ENCODE data around the gene PTPRD. TPM values are rescaled to one million over a fixed set of nuclear protein-coding genes. Genes with fewer than 3 reads are reported as not detected.

PTPRD gene
- total and polyA plus RNA-seq, 9 donors: 16.2 to 231 (median 85.8) TPM

- 80 to 90% (median 90%) methylated on average over 4 of the region's 4 CpGs for WGBS, 3 donors
- H3K36me3 ChIP-seq: no peaks in the 10 kb centered on the region
- H3K9me3 ChIP-seq: no peaks in the 10 kb centered on the region
- no peak for DNase-seq
- H3K4me1 ChIP-seq (ENCODE audit: insufficient read depth): no peaks in the 10 kb centered on the region
- H3K27ac ChIP-seq: peak overlapping the region in 1 of 2 donors; percentile 13
- intact Hi-C loops (cut with DNase I): no loop called here
- no peak for TF ChIP-seq CTCF (IDR thresholded peaks at IDR 0.05)
- TF ChIP-seq EP300 (IDR thresholded peaks at IDR 0.05): no peak
- TF ChIP-seq POLR2A (IDR thresholded peaks at IDR 0.05): no peak
- no peak overlapping the region for H3K4me3 ChIP-seq
- no peaks in the 10 kb centered on the region for H3K27me3 ChIP-seq
Measured at GRCh38 chr9:8694983-8695588, 1917.7 kb downstream of the PTPRD start.

GRCh38 chr9:8693464-8693863 lies 1919.3 kb downstream of the PTPRD start:
- intact Hi-C loops (cut with DNase I): no loop called here
- Histone ChIP-seq H3K27ac (no peak overlapping the region), H3K4me1 (ENCODE audit: insufficient read depth) (no peaks in the 10 kb centered on the region), H3K4me3 (no peak overlapping the region), H3K27me3 (no peaks in the 10 kb centered on the region), H3K36me3 (no peaks in the 10 kb centered on the region), H3K9me3 (no peaks in the 10 kb centered on the region)
- no peak for DNase-seq
- 87 to 92% (median 90%) methylated on average over 6 of the region's 6 CpGs for WGBS, 3 donors
- no peak for TF ChIP-seq POLR2A (IDR thresholded peaks at IDR 0.05)
- TF ChIP-seq CTCF (IDR thresholded peaks at IDR 0.05): no peak
- TF ChIP-seq EP300 (IDR thresholded peaks at IDR 0.05): no peak

GRCh38 chr9:8686516-8686915 lies 1926.3 kb downstream of the PTPRD start:
- Histone ChIP-seq H3K9me3 (no peaks in the 10 kb centered on the region), H3K27ac (no peak overlapping the region), H3K4me3 (no peak overlapping the region), H3K27me3 (no peaks in the 10 kb centered on the region), H3K36me3 (no peaks in the 10 kb centered on the region), H3K4me1 (ENCODE audit: insufficient read depth) (no peaks in the 10 kb centered on the region)
- WGBS, 3 donors: 73 to 77% (median 73%) methylated on average over 2 of the region's 2 CpGs
- no peak for DNase-seq
- TF ChIP-seq EP300 (IDR thresholded peaks at IDR 0.05) (no peak), POLR2A (IDR thresholded peaks at IDR 0.05) (no peak), CTCF (IDR thresholded peaks at IDR 0.05) (no peak)
- intact Hi-C loops (cut with DNase I): no loop called here

DNA sequence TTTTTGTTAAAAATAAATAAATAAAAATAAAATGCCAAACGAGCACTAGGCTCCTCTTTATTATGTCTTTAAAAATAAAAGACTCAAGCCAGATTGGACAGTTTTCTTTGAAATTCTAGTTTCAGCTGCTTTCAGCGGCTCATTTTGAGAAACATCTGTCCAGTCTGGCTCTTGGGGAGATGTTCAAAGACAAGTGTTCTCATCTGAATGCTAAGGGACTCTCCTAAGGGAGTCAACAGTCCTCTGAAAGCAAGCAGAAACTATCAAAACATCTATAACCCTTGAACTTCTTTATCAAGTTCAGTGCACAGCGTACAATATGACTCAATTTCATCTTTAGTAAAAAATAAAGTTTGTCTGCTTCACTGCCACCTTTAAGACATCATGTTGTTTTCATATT lies 1927.0 kb downstream of the PTPRD start:
- no peaks in the 10 kb centered on the region for H3K27me3 ChIP-seq
- TF ChIP-seq EP300 (IDR thresholded peaks at IDR 0.05) (no peak), POLR2A (IDR thresholded peaks at IDR 0.05) (no peak), CTCF (IDR thresholded peaks at IDR 0.05) (no peak)
- no peak for DNase-seq
- WGBS, 3 donors: 76 to 85% (median 82%) methylated on average over 3 of the region's 3 CpGs
- no peaks in the 10 kb centered on the region for H3K9me3 ChIP-seq
- intact Hi-C loops (cut with DNase I): no loop called here
- no peaks in the 10 kb centered on the region for H3K4me1 ChIP-seq (ENCODE audit: insufficient read depth)
- no peak overlapping the region for H3K27ac ChIP-seq
- H3K36me3 ChIP-seq: no peaks in the 10 kb centered on the region
- no peak overlapping the region for H3K4me3 ChIP-seq

All from ovary (tissue), 9 donors.